Activated CD4-positive, alpha-beta T cell treated with anti-CD3 and anti-CD28 coated beads for 4 hours (primary cell): ENCODE data around the gene VWA5B1.
"Not testable (repeated sequence)": the region's sequence is repeated elsewhere in the genome, so short reads cannot be mapped to it uniquely, and the experiment has no call there.

ENCODE experiments used
- DNase-seq, 2 donors: peaks; one replicate each; pipeline ENCODE4 v3.0.0-alpha.2; 2020

The VWA5B1 gene, protein sequence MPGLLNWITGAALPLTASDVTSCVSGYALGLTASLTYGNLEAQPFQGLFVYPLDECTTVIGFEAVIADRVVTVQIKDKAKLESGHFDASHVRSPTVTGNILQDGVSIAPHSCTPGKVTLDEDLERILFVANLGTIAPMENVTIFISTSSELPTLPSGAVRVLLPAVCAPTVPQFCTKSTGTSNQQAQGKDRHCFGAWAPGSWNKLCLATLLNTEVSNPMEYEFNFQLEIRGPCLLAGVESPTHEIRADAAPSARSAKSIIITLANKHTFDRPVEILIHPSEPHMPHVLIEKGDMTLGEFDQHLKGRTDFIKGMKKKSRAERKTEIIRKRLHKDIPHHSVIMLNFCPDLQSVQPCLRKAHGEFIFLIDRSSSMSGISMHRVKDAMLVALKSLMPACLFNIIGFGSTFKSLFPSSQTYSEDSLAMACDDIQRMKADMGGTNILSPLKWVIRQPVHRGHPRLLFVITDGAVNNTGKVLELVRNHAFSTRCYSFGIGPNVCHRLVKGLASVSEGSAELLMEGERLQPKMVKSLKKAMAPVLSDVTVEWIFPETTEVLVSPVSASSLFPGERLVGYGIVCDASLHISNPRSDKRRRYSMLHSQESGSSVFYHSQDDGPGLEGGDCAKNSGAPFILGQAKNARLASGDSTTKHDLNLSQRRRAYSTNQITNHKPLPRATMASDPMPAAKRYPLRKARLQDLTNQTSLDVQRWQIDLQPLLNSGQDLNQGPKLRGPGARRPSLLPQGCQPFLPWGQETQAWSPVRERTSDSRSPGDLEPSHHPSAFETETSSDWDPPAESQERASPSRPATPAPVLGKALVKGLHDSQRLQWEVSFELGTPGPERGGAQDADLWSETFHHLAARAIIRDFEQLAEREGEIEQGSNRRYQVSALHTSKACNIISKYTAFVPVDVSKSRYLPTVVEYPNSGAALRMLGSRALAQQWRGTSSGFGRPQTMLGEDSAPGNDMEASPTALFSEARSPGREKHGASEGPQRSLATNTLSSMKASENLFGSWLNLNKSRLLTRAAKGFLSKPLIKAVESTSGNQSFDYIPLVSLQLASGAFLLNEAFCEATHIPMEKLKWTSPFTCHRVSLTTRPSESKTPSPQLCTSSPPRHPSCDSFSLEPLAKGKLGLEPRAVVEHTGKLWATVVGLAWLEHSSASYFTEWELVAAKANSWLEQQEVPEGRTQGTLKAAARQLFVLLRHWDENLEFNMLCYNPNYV

DNA sequence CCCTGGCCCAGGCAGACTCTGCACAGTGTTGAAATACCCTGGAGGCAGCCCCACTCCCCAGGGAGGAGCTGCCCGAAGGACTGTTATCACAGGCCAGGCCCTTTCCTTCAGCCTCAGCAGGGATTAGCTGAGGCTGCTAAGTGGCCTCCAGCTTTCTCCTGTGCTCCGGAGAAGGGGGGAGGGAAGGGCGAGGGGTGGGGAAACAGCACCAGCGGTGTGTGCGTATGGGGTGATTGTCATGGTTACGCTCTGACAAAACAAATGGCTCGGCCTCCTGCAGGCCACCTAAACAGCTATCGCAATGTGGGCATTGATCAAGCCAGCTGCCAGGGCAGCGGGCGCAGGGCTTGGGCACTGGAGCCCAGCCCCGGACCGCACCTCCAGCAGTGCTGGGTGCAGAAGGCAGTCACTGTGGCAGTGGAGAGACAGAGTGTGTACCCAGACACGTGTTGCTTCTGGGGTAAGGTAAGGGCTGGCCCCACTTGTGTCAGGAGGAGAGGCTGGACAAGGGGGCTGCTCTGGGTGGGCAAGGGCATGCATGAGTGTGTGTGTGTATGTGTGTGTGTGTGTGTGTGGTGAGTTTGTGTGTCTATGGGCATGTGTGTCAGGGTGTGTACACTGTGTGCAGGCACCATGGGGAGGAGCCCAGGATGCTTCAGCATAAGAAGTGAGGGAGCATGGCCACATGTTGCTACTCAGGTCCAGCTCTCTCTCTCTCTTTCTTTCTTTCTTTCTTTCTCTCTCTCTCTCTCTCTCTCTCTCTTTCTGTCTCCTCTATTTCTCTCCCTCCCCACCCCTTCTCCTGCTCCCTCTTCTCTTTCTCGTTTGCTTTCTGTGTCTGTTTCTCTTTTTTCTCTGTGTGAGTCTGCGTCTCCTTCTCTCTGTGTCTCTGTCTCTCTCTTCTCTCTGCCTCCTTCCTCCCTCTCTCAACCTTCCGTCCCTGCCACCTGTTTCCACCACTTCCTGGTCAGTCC, at the start of gene VWA5B1:
Gene VWA5B1, plus strand, starts transcription at position 252 of the 974 bp plus-strand sequence. CDS start 19,727 bp downstream, outside the sequence.
- no peak for DNase-seq

DNA sequence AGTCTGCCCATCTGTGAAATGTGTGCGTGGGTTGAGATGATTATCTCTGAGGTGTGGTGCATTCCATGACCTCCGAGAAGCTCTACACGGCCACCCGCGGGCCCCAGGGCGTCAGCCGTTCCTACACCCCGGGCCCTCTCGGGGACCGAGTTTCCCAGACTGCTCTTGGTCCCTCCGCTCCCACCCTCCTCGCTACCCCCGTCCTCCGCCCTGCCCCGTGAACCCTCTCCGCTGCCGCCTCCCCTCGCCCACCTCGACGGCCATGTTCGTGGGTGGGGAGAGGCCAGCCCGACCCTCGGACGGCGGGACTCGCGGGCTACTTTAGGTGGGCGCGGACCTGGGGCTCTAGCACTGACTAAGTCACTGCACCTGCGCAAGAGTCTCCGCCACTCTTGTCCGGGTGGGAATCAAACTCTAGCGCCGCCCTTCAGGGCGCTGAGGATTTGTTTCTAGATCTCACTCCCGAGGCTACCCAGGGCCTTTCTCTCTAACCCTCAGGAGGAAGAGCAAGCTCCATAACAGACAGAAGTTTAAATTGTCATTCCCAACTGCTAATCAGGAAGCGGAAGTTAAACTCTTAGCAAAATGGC, 47.7 kb upstream of the VWA5B1 start:
- no peak for DNase-seq

DNA sequence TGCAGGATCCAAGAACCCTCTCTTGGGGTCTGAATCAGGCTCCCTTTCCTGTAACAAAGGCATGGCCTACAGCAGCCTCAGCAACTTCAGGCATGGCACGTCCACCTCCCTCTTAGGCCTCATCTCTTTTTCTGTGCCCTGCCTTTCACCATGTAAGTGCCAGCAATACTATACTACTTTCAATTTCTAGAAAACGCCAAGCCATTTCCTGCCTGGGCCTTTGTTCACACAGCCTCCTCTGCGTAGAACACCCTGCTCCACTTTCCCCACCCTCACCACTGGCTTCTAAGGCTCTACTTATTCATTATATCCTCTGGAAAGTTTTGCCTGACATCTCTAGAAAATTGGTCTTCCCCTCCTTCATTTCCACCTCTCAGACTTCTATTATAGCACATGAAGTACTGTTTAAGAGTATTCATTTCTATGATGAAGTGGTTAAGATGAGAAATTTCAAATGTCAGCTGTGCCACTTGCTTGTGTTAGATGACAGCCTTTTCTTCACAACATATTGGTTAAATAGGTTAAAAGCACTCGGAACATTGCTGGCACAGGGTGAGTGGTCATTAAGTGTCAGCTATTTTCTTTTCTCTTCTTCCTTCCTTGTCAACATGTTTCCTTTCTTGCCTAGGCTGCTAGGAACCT, 41.6 kb upstream of the VWA5B1 start:
- DNase-seq: peak; percentile 9 to 44

DNA sequence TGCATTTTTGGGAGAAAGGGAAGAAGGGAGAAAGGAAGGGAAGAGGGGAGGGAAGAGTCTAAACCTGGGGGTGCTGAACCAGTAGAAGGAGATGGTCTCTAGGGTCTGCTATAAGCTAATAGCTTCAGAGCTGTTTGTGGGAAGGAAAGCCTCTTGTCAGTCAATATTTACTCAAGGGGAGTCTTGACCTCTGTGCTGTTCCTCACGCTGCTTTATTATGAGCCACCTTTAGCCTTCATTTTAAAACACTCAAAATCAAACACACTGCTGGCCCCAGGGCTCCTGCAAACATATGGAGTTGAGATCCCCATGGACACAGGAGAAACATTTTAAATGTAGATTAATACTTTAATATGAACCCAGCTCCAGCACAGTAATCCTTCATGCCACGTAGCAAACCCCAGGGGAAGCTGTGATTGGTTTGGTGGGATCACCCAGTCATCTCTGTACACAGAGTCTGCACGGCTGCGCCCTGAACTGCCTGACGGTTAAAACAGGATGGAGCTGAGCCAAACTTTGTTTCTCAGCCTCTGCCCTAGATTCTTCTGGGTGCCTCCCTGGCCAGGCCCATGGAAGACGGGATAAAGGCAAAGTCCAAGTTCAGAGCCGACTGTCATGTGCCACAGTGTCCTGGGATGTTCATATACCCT, 40.2 kb upstream of the VWA5B1 start:
- no peak for DNase-seq

DNA sequence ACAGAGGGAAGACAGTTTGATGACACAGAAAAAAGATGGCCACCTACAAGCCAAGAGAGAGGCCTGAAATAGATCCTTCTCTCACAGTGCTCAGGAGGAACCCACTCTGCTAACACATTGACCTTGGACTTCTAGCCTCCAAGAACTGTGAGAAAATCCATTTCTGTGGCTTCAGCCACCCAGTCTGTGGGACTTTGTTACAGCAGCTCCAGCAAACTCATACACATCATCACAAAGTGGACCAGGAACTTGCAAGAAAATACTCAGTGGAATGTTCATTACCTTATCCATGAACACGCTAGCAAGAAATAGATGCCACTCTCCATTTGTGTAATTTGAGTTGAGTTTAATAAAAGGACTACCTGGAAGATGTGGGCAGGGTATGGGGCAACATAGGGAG, 38.1 kb upstream of the VWA5B1 start:
- DNase-seq: no peak

DNA sequence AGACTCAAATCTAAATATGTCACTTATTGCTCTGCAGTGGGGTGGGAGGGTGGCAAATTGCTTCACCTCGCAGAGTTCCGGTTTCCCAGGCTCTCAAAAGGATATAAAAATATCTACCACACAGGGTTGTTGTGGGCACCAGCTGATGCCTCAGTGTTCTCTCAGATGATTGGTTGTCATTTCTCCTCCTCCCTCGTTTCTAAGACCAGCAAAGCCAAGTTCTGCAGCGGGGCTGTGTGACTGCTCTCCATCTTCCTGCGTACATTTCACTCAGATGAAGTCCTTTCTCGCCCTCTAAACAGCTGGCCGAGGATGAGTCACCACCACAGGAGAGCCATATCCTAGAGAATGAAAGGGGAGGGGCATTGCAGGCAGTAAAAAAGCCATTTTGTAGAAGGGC, 35.0 kb upstream of the VWA5B1 start:
- DNase-seq: no peak

DNA sequence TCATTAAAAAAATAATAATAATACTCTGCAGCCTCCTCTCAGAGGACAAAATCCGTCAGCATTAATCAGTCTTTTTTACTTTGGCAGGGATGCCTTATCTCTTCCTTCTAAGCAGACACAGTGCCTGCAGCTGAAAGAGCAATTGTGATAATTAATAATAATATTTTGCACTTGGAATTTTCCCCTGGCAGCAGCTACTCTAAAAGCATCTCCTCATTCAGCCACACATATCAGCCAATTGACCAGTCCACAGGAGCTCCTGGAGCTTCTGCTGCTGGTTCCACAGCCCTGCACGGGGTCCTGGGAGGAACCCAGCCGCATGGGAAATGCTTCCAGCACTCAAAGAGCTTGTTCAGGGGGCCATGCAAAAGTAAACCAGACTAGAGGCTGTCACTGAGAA, 31.0 kb upstream of the VWA5B1 start:
- DNase-seq: no peak

DNA sequence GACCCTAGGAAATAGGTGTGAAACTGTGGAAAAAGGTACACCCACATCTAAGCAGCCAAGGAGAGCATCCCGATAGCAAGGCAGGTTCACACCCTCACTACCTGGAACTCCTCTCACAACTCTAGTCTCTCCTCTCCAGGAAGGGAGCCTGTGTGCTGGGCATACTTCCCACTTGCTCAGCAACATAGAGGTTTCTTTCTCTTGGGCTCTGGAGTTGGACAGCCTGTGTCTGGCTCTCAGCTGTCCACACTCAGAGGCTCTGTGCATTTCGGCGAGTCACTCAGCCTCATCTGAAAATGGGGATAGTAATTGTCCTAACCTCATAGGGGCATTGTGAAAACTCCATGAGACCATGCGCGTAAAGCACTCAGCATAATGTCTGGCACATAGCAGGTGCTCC, 29.6 kb upstream of the VWA5B1 start:
- no peak for DNase-seq

DNA sequence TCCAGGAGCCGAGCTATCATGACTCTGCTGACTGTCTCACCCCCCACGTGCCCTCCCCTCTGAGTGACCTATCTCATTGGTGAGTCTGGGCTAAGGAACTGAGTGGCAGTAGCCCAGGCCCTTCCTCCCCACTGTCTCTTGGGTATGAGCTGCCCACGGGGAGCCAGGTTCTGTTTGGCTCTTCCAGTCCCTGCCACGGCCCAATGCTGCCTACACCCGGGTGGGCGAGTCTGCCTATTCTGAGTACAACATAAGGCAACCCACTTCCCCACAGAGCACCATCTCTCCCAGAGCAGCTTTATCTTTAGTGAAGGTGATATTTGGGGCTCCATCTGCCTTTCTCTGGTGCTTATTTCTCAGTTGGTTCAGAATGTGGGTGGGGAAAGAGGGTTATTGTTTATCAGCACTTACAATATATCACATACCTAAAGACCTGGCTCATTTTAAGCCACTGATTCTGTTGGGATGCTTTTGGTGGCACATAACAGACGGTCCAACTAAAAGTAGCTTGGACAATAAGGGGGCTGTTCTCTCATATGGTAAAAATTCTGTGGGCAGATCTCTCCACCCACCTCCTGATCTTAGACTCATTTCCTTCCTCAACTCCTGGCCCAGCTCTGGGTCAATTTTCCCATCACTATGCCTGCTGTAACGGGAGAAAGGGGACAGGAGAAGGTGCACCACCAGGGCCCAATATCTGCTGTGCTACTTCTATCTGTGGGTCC, 27.7 kb upstream of the VWA5B1 start:
- no peak for DNase-seq

DNA sequence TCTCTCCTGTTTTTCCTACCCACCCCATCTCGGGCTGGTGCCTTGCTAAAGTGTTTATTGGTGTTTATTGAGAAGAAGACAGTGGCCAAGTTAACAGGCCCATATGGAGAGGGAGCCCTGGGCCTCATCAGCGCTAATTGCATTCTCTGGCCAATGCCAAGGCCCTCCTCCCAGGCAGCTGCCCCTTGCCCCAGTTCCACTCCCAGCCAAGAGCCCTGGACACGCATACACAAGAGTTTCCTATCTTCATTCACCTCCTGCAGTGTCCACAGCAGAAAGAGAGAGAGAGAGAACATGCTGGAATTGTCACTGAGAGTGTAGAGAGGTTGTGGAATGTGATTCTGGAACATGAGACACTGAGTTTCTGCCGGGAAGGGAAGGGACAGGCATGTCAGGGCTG, 25.4 kb upstream of the VWA5B1 start:
- no peak for DNase-seq

DNA sequence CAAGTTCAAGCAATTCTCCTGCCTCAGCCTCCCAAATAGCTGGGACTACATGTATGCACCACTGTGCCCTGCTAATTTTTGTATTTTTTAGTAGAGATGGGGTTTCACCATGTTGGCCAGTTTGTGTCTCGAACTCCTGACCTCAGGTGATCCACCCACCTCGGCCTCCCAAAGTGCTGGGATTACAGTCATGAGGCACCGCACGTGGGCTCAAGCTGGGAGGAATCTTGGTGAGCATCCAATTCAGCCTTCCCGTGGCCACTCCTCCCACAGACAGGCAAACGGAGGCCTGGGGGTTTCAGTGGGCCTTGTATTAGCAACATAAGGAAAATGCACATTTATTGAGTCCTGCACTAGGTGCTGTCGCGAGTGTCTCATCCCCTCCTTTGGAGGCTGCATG, 24.5 kb upstream of the VWA5B1 start:
- no peak for DNase-seq

DNA sequence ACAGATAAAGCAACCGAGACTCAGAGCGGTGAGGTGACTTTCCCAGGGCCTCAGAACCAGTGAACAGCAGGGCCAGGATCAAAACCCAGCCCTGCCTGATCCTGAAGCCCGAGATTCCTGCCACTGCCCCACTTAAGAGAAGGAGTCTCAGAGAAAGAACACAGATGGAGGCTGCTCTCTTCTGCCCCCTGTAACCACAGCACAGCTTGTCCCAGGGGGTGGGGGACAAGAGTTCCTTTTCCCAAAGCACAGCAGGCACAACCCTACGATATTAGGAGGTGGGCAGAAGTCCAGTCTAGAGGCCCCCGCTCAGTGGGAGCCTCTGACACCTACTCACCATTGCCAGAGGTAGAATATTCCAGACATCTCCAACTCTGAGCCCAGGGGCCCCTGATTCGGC, 24.0 kb upstream of the VWA5B1 start:
- no peak for DNase-seq

DNA sequence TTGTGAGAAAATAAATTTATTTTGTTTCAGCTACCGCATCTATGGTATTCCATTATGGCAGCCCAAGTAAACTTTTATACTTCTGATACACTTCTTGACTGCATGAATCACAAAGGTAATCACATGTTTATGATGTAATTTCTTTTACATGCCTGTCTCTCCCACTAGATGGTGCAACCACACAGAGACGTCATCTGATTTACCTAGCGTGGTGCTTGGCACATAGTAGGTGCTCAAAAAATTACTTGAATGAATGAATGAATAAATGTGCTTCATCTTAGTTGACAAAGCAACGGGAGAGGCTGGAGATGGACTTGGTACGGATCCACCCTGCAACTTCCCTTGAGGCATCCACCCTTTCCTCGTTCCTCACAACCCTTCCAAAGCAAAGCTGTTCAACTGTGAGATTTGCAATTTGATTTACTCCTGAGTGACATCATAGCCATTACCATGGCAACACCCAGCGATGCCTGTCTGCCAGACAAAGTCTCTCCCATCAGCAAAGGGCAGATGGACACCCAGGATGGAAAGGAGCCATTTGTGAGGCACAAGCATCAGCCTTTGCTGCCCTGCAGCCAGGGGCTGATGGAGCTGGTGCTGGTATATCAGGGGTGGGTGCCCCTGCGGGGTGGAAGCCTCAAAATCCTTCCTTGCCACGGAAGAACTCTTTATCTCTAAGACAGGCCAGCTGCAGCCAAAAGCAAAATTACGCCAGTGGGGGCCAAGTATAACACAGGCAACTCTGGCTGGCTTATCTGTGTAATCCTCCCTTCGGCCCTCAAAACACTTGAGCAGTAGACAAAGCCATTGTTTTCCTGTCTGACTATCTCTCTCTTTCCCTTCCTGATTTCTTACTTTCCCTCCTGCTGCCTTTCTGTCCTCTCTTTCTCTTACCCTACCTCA, 18.9 kb upstream of the VWA5B1 start:
- DNase-seq: no peak

DNA sequence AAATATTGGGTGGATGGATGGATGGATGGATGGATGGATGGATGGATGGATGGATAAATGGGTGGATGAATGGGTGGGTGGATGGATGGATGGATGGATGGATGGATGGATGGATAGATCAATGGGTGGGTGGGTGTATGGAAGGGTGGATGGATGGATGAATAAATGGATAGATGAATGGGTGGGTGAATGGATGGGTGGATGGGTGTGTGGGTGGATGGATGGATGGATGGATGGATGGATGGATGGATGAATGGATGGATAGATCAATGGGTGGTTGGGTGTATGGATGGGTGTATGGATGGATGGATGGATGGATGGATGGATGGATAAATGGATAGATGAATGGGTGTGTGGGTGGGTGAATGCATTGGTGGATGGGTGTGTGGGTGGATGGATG, 17.0 kb upstream of the VWA5B1 start:
- DNase-seq: not testable (repeated sequence)

DNA sequence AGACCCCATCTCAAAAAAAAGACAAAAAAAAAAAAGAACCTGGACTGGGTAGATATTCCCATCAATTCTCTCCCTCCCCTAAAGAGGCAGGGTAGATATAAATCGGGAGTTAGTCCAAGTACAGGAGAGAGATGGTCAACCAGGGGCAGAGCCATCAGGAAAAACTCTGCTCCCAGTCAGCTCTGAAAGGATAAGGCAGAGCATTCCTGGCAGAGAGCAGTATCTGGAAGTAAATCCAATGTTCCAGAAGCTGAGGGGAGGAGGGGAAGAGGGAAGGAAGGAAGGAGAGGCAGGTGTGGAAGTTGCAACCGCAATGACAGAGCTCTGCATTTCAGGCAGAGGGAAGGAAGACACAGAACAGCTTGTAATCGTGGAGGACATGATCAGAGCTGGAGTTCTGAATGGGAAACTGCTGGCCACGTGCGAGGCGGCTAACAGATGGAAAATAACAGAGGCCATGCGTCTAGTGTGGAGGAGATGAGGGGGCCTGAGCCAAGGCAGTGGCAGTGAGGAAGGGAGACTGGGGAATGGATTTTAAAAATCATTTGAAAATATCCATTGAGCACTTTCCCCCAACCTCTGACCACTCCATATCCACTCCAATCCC, 15.3 kb upstream of the VWA5B1 start:
- DNase-seq: no peak

DNA sequence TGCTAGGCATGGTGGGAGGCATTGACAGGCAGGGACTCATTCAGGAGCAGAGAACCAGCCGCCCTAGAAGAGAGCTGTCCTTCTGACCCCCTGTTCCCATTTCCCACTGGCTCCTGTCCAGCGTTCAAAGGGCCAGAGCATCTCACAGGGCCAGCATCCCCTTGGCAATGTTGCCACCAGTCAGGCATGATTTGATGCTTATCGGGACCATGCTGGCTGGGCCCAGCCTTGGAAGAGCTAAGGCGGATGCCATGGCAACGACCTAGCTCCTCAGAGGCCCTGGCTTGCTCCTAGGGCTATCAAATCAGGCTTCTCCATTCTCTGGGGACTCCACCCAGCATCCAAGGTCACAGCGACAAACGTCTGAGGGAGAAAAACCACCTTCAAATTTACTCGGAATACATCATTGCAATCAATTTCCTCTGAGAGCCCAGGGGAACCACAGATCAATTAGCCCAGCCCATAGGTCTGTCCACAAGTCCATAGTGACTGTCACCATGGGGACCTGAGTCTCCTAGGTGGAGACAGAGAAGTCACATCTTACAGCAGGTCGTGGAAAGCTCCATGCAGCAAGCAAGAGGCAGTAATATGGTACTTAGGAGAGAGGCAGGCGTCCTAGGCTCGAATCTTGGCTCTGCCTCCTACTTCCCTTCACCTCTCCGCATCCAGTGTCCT, 14.1 kb upstream of the VWA5B1 start:
- no peak for DNase-seq

DNA sequence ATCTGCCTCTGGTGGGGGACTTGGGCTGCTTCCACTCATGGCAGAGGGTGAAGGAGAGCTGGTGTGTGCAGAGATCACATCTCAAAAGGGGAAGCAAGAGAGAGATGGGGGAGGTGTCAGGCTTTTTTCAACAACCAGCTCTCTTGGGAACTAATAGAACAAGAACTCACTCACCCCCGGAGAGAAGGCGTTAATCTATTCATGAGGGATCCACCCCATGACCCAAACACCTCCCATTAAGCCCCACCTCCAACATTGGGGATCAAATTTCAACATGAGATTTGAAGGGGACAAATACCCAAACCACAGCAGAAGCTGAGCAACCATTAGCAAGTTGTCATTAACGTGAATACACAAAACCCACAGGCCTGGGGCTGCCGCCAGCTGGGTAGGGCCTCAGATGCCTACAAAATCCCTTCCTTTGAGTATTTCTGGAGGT, 12.0 kb upstream of the VWA5B1 start:
- DNase-seq: no peak

DNA sequence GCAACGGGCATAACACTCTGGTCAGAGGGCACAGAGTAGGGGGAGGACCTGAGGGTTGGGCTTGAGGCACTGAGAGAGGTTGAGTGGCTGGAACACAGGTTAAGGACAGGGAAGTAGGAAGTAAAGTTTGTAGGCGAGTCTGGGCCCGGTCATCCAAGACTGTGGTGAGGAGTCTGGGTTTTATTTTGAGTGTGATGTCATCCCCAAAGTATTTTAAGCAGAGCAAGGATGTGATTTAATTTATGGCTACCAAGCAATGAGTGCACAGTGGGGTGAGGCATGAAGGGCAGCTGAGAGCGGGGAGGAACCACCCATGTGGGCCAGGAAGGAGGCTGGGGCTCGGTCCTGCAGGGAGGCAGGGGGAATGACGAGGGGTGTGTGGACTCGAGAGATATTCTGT, 11.2 kb upstream of the VWA5B1 start:
- no peak for DNase-seq
